Measurements from ENCODE around the gene CAPS. TPM values are rescaled to one million over a fixed set of nuclear protein-coding genes. Genes with fewer than 3 reads are reported as not detected.
A peak's percentile ranks its signal among the peaks of the same experiment; 100 is the strongest.

CAPS gene
- total and polyA plus RNA-seq, 10 donors = 14.7 to 61.8 (median 18.7) TPM

DNA sequence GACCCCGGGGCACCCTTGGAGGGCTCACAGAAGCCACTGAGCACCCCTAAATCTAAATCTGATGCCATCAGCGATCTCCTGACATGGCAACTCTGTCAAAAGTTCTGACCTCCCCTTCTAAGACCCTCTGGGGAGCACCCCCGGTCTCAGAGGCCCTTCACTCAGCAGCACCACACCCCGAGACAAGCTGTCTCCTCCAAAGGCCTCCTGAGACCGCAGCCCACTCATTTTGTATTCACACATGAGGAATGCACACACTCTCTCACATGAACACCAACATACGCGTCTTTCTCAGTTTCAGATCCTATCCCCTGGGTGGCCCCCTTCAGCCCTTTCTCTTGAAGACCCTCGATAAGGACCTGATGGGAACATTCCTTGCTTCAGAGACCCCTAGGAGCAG lies 13.1 kb upstream of the CAPS start:
- no peak for DNase-seq
- peaks cover 16 to 52% (median 32%) of the 10 kb centered on the region in 6 donors for H3K4me1 ChIP-seq
- no peaks in the 10 kb centered on the region for H3K27me3 ChIP-seq (replicated peaks in 1 of 7)
- 74 to 91% (median 88%) methylated on average over 8 of the region's 8 CpGs for WGBS, 5 donors
- H3K27ac ChIP-seq = no peak overlapping the region
- no peaks in the 10 kb centered on the region for H3K9me3 ChIP-seq
- intact Hi-C loops (cut with DNase I; ENCODE audit: low total_unique reads) = loop anchor here (10.0 kb wide), 1 partner anchor 64 kb away; no protein-coding TSS in a partner anchor
- peaks cover 0 to 50% (median 15%) of the 10 kb centered on the region in 6 donors for H3K36me3 ChIP-seq
- H3K4me3 ChIP-seq = no peak overlapping the region
- TF ChIP-seq, protein P1, sequence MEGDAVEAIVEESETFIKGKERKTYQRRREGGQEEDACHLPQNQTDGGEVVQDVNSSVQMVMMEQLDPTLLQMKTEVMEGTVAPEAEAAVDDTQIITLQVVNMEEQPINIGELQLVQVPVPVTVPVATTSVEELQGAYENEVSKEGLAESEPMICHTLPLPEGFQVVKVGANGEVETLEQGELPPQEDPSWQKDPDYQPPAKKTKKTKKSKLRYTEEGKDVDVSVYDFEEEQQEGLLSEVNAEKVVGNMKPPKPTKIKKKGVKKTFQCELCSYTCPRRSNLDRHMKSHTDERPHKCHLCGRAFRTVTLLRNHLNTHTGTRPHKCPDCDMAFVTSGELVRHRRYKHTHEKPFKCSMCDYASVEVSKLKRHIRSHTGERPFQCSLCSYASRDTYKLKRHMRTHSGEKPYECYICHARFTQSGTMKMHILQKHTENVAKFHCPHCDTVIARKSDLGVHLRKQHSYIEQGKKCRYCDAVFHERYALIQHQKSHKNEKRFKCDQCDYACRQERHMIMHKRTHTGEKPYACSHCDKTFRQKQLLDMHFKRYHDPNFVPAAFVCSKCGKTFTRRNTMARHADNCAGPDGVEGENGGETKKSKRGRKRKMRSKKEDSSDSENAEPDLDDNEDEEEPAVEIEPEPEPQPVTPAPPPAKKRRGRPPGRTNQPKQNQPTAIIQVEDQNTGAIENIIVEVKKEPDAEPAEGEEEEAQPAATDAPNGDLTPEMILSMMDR (IDR thresholded peaks at IDR 0.05 in 8 of 11, conservative IDR thresholded peaks at IDR 0.05 in 3 of 11) = no peak
- no peak for TF ChIP-seq POLR2A (IDR thresholded peaks at IDR 0.05)

DNA sequence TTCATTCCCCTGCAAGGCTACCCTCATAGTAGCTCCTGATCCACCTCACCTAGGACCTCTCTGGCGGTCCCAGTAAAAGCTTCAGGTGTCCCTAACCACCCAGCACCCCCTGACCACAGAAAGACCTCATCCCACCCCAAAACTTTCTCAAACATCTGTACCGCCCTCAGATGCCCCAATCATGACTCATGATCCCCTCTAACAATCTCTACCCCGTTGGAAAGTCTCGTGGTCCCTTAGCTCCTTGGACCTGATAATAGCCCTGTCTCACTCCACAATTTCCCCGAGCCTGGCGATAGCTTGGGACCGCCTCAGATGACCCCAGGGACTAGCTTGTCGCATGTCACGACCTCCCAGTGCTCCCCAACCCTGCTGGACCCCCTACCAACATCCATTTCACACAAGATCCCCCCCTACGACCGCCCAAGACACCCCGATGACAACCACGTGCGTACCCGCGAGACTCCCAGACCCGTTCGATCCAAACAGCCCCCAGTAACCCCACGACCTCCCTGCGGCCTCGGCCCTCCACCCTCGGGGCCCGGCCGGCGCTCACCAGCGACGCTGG lies 10.9 kb upstream of the CAPS start:
- Histone ChIP-seq H3K9me3 (no peaks in the 10 kb centered on the region), H3K27me3 (replicated peaks in 1 of 7) (no peaks in the 10 kb centered on the region), H3K4me1 (peaks cover 16 to 70% (median 36%) of the 10 kb centered on the region in 6 donors), H3K4me3 (peak overlapping the region; percentile 67 to 98 (median 90)), H3K27ac (peak overlapping the region; percentile 84 to 97 (median 92)), H3K36me3 (peaks cover 0 to 28% (median 4%) of the 10 kb centered on the region in 6 donors)
- DNase-seq = no peak
- WGBS, 5 donors = 0 to 1% (median 0%) methylated on average over 20 to 27 of the region's 27 CpGs
- intact Hi-C loops (cut with DNase I; ENCODE audit: low total_unique reads) = loop anchor here (10.0 kb wide), 1 partner anchor 62 kb away; no protein-coding TSS in a partner anchor
- TF ChIP-seq, protein P1 (IDR thresholded peaks at IDR 0.05 in 8 of 11, conservative IDR thresholded peaks at IDR 0.05 in 3 of 11) = peak in 1 of 11 experiments; percentile 4
- TF ChIP-seq POLR2A (IDR thresholded peaks at IDR 0.05) = no peak
- no peak for TF ChIP-seq POLR2AphosphoS5 (IDR thresholded peaks at IDR 0.05)

DNA sequence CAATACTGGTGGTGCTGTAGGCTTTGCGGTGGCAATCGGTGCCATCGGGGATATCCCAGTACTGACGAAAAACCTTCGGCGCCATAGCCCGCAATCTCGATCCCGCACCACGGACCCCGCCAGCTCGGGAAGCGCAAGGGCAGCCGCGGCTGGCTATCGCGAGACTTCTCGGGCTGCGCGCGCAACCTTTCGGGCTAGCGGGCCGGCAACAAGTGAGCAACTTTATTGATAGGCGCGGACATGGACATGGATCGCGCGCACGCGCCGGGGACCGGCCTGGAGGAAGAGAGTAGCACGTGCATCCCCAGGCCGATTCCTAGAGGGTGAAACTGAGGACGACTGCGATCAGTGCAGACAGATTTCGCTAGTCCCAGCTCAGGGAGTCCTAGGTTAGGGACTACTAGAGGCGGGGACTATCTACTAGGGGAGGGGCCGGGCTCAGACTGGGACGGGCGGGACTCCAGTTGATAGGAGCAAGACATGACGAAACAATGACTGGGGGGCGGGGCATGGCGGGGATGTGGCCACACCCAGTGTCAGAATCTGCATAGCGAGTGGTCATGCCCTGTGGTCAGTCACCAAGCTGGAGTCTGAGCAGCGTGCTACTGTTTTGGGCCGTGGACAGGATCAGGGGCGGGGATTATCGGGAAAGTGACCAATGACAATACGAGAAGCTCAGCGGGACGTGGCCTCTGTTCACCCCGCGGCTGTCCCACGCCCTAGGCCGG lies 10.3 kb upstream of the CAPS start, which contains the start of gene NDUFA11:
TSS of gene NDUFA11 (minus strand) at position 167 of the 728 bp plus-strand sequence. CDS start at position 85, 82 bp downstream.
- Histone ChIP-seq H3K27ac (peak within 1 kb of the TSS; percentile 84 to 97 (median 92)), H3K27me3 (replicated peaks in 1 of 7) (no peaks in the 10 kb centered on the region), H3K4me3 (peak within 1 kb of the TSS; percentile 67 to 98 (median 90)), H3K9me3 (no peaks in the 10 kb centered on the region), H3K4me1 (peaks cover 16 to 73% (median 36%) of the 10 kb centered on the region in 6 donors), H3K36me3 (peaks cover 0 to 30% (median 6%) of the 10 kb centered on the region in 6 donors)
- intact Hi-C loops (cut with DNase I; ENCODE audit: low total_unique reads) = loop anchor here (10.0 kb wide), 1 partner anchor 61 kb away; no protein-coding TSS in a partner anchor
- TF ChIP-seq, protein P1 (IDR thresholded peaks at IDR 0.05 in 8 of 11, conservative IDR thresholded peaks at IDR 0.05 in 3 of 11) = peak in 4 of 11 experiments; percentile 13 to 21 (median 18)
- peak; percentile 95 to 97 (median 96) for TF ChIP-seq POLR2AphosphoS5 (IDR thresholded peaks at IDR 0.05)
- peak in 2 of 3 donors; percentile 30 to 43 for TF ChIP-seq POLR2A (IDR thresholded peaks at IDR 0.05)
- WGBS, 5 donors = 0% methylated on average over 28 to 57 of the region's 57 CpGs
- peak; percentile 99 for DNase-seq
